HepG2 (cell line): Measurements from ENCODE around the gene KBTBD13. TPM values are rescaled to one million over a fixed set of nuclear protein-coding genes. Genes with fewer than 3 reads are reported as not detected.

Experiments
- ATAC-seq: fragments of 200-7000 bp; cut with Tn5 transposase; 3 replicates; pipeline ENCODE4 v1.9.1; 2020; ENCODE audit warnings: mild to moderate bottlenecking, moderate library complexity
- BruUV-seq: library from RNA; stranded (reverse); fragments of 400-500 nt; replicated peaks from 2 replicates; lab custom pipeline; 2021; lab: Mats Ljungman, UMichigan
- CTCF ChIA-PET: fragments of 300-600 bp; formaldehyde crosslinking; extraction: SDS; loops from one replicate; lab custom pipeline; 2021; ENCODE audit warnings: low total read pairs, inconsistent platforms, low intra/inter-chr PET ratio; lab: Yijun Ruan, JAX
- POLR2A ChIA-PET: fragments of 350-600 bp; sonication (Branson Sonifier 250); formaldehyde crosslinking; loops from one replicate; lab custom pipeline; 2020; ENCODE audit warnings: antibody characterized with exemption, inconsistent platforms; lab: Yijun Ruan, JAX
- DNase-seq: peaks from one replicate; pipeline ENCODE4 v3.0.0-alpha.2; 2015; ENCODE audit warnings: low spot score
- FAIRE-seq: peaks from 3 replicates; lab custom pipeline; 2011; peaks lifted over from hg19 to GRCh38; lab: Jason Lieb, UNC
- H2AFZ ChIP-seq: one replicate; pipeline ENCODE4 v1.6.1; 2011; ENCODE audit warnings: low read length, inconsistent platforms
- H3K27ac ChIP-seq: fragments of 300-600 bp; 3 replicates; pipeline ENCODE4 v1.8.0; 2011; ENCODE audit warnings: mixed run types, mild to moderate bottlenecking, mixed read lengths, low read length, inconsistent platforms; ENCODE audit not compliant: insufficient read depth; ENCODE audit errors: extremely low read length
- H3K27me3 ChIP-seq, 2 experiments: fragments of 200-600 bp in 1 of 2; 2 replicates in 1 of 2; 3 replicates in 1 of 2; pipeline versions ENCODE4 v1.6.0 to v1.8.0; 2011; ENCODE audit warnings: low read length in 2 of 2, mild to moderate bottlenecking in 2 of 2, moderate library complexity in 2 of 2, inconsistent platforms in 1 of 2; ENCODE audit not compliant: insufficient read depth in 2 of 2, control insufficient read depth in 1 of 2
- H3K36me3 ChIP-seq, 2 experiments: fragments of 200-600 bp in 1 of 2; replicated peaks in 1 of 2; 2 replicates in 1 of 2; 3 replicates in 1 of 2; pipeline versions ENCODE4 v1.5.1 to v1.8.0; 2011; ENCODE audit warnings: low read length in 2 of 2, inconsistent platforms in 1 of 2; ENCODE audit not compliant: insufficient read depth in 2 of 2, control insufficient read depth in 1 of 2
- H3K4me1 ChIP-seq: 2 replicates; pipeline ENCODE4 v1.5.1; 2012; ENCODE audit warnings: low read length, inconsistent platforms; ENCODE audit not compliant: insufficient read depth
- H3K4me2 ChIP-seq: 2 replicates; pipeline ENCODE4 v1.6.0; 2011; ENCODE audit warnings: low read depth, low read length, inconsistent platforms
- H3K4me3 ChIP-seq, 3 experiments: fragments of 200-600 bp in 1 of 3; sonication (generic), shearing (Covaris generic) in 1 of 3; replicated peaks in 1 of 3; 2 replicates each; pipeline ENCODE4 v1.5.1; 2011 to 2016; ENCODE audit warnings: low read length in 3 of 3, inconsistent platforms in 2 of 3, low read depth in 2 of 3, mild to moderate bottlenecking in 2 of 3, control low read depth in 1 of 3, mixed read lengths in 1 of 3; ENCODE audit not compliant: insufficient read depth in 1 of 3
- H3K79me2 ChIP-seq: one replicate; pipeline ENCODE4 v1.6.1; 2011; ENCODE audit warnings: low read length, inconsistent platforms; ENCODE audit not compliant: insufficient read depth
- H3K9ac ChIP-seq: 2 replicates; pipeline ENCODE4 v1.6.0; 2011; ENCODE audit warnings: mild to moderate bottlenecking, low read depth, low read length, inconsistent platforms; ENCODE audit not compliant: insufficient read depth
- H3K9me3 ChIP-seq: 2 replicates; pipeline ENCODE4 v1.5.1; 2012; ENCODE audit warnings: mild to moderate bottlenecking, low read length
- H4K20me1 ChIP-seq: 2 replicates; pipeline ENCODE4 v1.6.0; 2011; ENCODE audit warnings: inconsistent platforms, mild to moderate bottlenecking, low read length, moderate library complexity; ENCODE audit not compliant: insufficient read depth
- ARID3A ChIP-seq: IDR thresholded peaks from 2 replicates; pipeline ENCODE4 v1.6.1; 2012; ENCODE audit warnings: low read depth, low read length, improper control_type of control experiment
- ARID5B ChIP-seq: IDR thresholded peaks from 2 replicates; pipeline ENCODE4 v1.4.0; 2020; ENCODE audit warnings: mild to moderate bottlenecking, missing genetic modification reagents
- BRCA1 ChIP-seq: sonication (generic); formaldehyde crosslinking; IDR thresholded peaks from 2 replicates; pipeline ENCODE4 v1.4.0; 2020; ENCODE audit warnings: missing genetic modification reagents
- CBFB ChIP-seq: sonication (generic); formaldehyde crosslinking; IDR thresholded peaks from 2 replicates; pipeline ENCODE4 v1.4.0; 2020; ENCODE audit warnings: missing genetic modification reagents
- GATAD1 ChIP-seq: IDR thresholded peaks from 2 replicates; pipeline ENCODE4 v1.6.1; 2016; ENCODE audit warnings: missing genetic modification reagents, missing compliant biosample characterization
- GZF1 ChIP-seq: sonication (generic); formaldehyde crosslinking; IDR thresholded peaks from 2 replicates; pipeline ENCODE4 v1.5.1; 2020; ENCODE audit warnings: mild to moderate bottlenecking, missing genetic modification reagents
- HNF1A ChIP-seq, 2 experiments: sonication (generic) in 1 of 2; formaldehyde crosslinking in 1 of 2; IDR thresholded peaks; 2 replicates each; pipeline versions ENCODE4 v1.4.0 to v1.6.1; 2016 to 2020; ENCODE audit warnings: borderline replicate concordance in 1 of 2, low read depth in 1 of 2, mild to moderate bottlenecking in 1 of 2, missing genetic modification reagents in 1 of 2
- HNRNPK ChIP-seq: fragments of 200-400 bp; formaldehyde crosslinking; IDR thresholded peaks from 2 replicates; pipeline ENCODE4 v1.6.1; 2018; ENCODE audit warnings: low read length, low read depth, moderate library complexity, mild to moderate bottlenecking; ENCODE audit not compliant: poor library complexity, severe bottlenecking
- IRX3 ChIP-seq: sonication (generic); formaldehyde crosslinking; IDR thresholded peaks from 2 replicates; pipeline ENCODE4 v1.8.1; 2023; ENCODE audit warnings: mild to moderate bottlenecking, low read depth, missing genetic modification reagents, borderline replicate concordance
- NR3C1 ChIP-seq: sonication (generic); formaldehyde crosslinking; IDR thresholded peaks from 2 replicates; pipeline ENCODE4 v1.4.0; 2020; ENCODE audit warnings: missing genetic modification reagents
- TSC22D2 ChIP-seq: sonication (generic); formaldehyde crosslinking; IDR thresholded peaks from 2 replicates; pipeline ENCODE4 v1.5.1; 2020; ENCODE audit warnings: missing genetic modification reagents, mild to moderate bottlenecking, borderline replicate concordance
- ZBTB26 ChIP-seq: IDR thresholded peaks from 2 replicates; pipeline ENCODE4 v1.6.1; 2016; ENCODE audit warnings: missing compliant biosample characterization, missing genetic modification reagents, borderline replicate concordance
- ZNF780A ChIP-seq: sonication (generic); formaldehyde crosslinking; IDR thresholded peaks from 2 replicates; pipeline ENCODE4 v1.8.0; 2022; ENCODE audit warnings: mild to moderate bottlenecking, missing genetic modification reagents, moderate library complexity
- WGBS: methylation state at CpG from one replicate; pipeline ENCODE4 v1.1.6; 2017; ENCODE audit warnings: low lambda C conversion rate; 5-methylcytosine and 5-hydroxymethylcytosine counted together
- in situ Hi-C: cut with HindIII; loops from 2 replicates; pipeline ENCODE4 v1.10.0; 2017; ENCODE audit warnings: low pct_unique_long_range_greater_than_20kb; ENCODE audit not compliant: extremely low pct_ligation_motif_present
- intact Hi-C: fragments of 100-400 bp; cut with micrococcal nuclease; formaldehyde crosslinking; loops from one replicate; pipeline ENCODE4 v1.10.0; 2022; ENCODE audit not compliant: unreplicated experiment
- polyA plus RNA-seq, 8 experiments: library from polyadenylated mRNA; depleted of rRNA in 3 of 8; stranded (reverse) in 7 of 8; unstranded in 1 of 8; fragments of >200 nt; fragmentation: Illumina TruSeq in 4 of 8; extraction: Trizol in 4 of 8; gene quantifications; 2 replicates each; pipeline versions ENCODE4 v1.2.1 to v1.2.3, GENCODE V29; 2011 to 2016; ENCODE audit warnings: low read depth in 4 of 8, missing spikeins in 1 of 8, mixed read lengths in 1 of 8; ENCODE audit not compliant: insufficient read depth in 1 of 8
- total RNA-seq, 5 experiments: library from RNA; depleted of rRNA; stranded (reverse); fragments of >200 nt; fragmentation: Illumina TruSeq; extraction: Trizol; gene quantifications; 2 replicates each; pipeline ENCODE4 v1.2.3, GENCODE V29; 2016; ENCODE audit warnings: low read depth in 1 of 5

The KBTBD13 gene
- total and polyA plus RNA-seq, 2 of the 13 experiments (the other 11 are each of a cell fraction or from before 2014, with no cell fraction given), result not detected

- H3K27me3 ChIP-seq, result no peaks in the 10 kb centered on the region
- no peaks in the 10 kb centered on the region for H3K9me3 ChIP-seq
- peaks cover 64% of the 10 kb centered on the region for H3K4me1 ChIP-seq
- 90% methylated on average over 2 of the region's 2 CpGs for WGBS
- FAIRE-seq, result no peak
- H2AFZ ChIP-seq, result no peak overlapping the region
- intact Hi-C loops (loop anchor here (5.0 to 10.0 kb wide), 2 partner anchors 59 to 244 kb away; partner anchors contain the start of gene RNU5A-1), in situ Hi-C loops (loop anchor here (5.0 kb wide), 1 partner anchor 36 kb away; no protein-coding TSS in a partner anchor)
- DNase-seq, result no peak
- H3K9ac ChIP-seq, result no peak overlapping the region
- no peak overlapping the region for H3K27ac ChIP-seq
- no peaks in the 10 kb centered on the region for H4K20me1 ChIP-seq
- ATAC-seq, result no peak
- no peak overlapping the region for H3K4me2 ChIP-seq
- CTCF ChIA-PET, result interaction anchor here (0.7 kb wide), 2 partner anchors 18 kb away, joined by 3 read pairs; no protein-coding TSS in a partner anchor
- POLR2A ChIA-PET, result interaction anchor here (1.5 kb wide), 1 partner anchor 249 kb away, joined by 4 read pairs; no protein-coding TSS in a partner anchor
- no peaks in the 10 kb centered on the region for H3K79me2 ChIP-seq
- no TSS peak for BruUV-seq
- no peaks in the 10 kb centered on the region for H3K36me3 ChIP-seq
- no peak overlapping the region for H3K4me3 ChIP-seq
- TF ChIP-seq GATAD1 (CRISPR knock-in tag), result no peak
- no peak for TF ChIP-seq IRX3 (CRISPR knock-in tag)
- no peak for TF ChIP-seq HNRNPK
- no peak for TF ChIP-seq TSC22D2 (CRISPR knock-in tag)
- TF ChIP-seq ZBTB26 (CRISPR knock-in tag), result no peak
- TF ChIP-seq ARID5B (CRISPR knock-in tag), result no peak
- TF ChIP-seq ARID3A, result no peak
- no peak for TF ChIP-seq CBFB
- TF ChIP-seq HNF1A (IDR thresholded peaks at IDR 0.05; ENCODE audit: low read depth), result no peak
- no peak for TF ChIP-seq HNF1A (CRISPR knock-in tag; IDR thresholded peaks at IDR 0.05; ENCODE audit: borderline replicate concordance)
- no peak for TF ChIP-seq BRCA1 (CRISPR knock-in tag)
- TF ChIP-seq ZNF780A (CRISPR knock-in tag), result no peak
- no peak for TF ChIP-seq NR3C1
- no peak for TF ChIP-seq GZF1
Observed at GRCh38 chr15:65051266-65051665, 25.3 kb upstream of the KBTBD13 start.
